Fibroblast of mammary gland (primary cell): ENCODE data around the gene SLC25A20.

Experiments
- DNase-seq: peaks from one replicate; pipeline ENCODE4 v3.0.0-alpha.2; 2010; ENCODE audit warnings: low read depth
- H3K4me3 ChIP-seq: 2 replicates; pipeline ENCODE4 v1.5.1; 2011; ENCODE audit warnings: low read depth, mild to moderate bottlenecking, low read length, moderate library complexity; ENCODE audit not compliant: control insufficient read depth
- TF ChIP-seq, protein P1 (sequence below): conservative IDR thresholded peaks from 2 replicates; pipeline ENCODE4 v1.5.1; 2011; ENCODE audit warnings: low read depth, low read length, inconsistent platforms; ENCODE audit not compliant: control insufficient read depth, insufficient read depth

Gene SLC25A20

GRCh38 chr3:48934333-48934991, 35.8 kb upstream of the SLC25A20 start:
- no peak for DNase-seq
- TF ChIP-seq, protein P1, sequence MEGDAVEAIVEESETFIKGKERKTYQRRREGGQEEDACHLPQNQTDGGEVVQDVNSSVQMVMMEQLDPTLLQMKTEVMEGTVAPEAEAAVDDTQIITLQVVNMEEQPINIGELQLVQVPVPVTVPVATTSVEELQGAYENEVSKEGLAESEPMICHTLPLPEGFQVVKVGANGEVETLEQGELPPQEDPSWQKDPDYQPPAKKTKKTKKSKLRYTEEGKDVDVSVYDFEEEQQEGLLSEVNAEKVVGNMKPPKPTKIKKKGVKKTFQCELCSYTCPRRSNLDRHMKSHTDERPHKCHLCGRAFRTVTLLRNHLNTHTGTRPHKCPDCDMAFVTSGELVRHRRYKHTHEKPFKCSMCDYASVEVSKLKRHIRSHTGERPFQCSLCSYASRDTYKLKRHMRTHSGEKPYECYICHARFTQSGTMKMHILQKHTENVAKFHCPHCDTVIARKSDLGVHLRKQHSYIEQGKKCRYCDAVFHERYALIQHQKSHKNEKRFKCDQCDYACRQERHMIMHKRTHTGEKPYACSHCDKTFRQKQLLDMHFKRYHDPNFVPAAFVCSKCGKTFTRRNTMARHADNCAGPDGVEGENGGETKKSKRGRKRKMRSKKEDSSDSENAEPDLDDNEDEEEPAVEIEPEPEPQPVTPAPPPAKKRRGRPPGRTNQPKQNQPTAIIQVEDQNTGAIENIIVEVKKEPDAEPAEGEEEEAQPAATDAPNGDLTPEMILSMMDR = no peak
- H3K4me3 ChIP-seq = no peak overlapping the region

GRCh38 chr3:48931944-48932580, 33.4 kb upstream of the SLC25A20 start:
- TF ChIP-seq, protein P1 = no peak
- no peak overlapping the region for H3K4me3 ChIP-seq
- DNase-seq = no peak

DNA sequence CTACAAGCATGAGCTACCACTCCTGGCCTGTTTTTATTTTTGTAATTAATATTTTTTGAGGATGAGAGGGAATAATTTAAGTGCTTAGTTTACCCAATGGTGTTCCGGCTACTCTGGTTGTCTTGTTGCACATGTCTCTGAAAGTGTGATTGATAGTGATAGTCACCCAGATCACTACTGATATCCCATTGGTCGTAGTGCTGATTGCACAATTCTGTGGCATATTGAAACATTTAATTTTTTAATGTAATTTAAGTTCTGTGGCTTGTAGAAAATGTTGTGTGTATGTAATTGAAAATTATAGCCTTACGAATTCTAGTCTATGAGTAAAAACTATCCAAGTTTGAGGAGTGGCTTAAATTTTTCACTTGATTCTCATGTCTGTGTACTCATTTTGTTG, 31.9 kb upstream of the SLC25A20 start:
- peak; percentile 59 for DNase-seq
- no peak overlapping the region for H3K4me3 ChIP-seq

DNA sequence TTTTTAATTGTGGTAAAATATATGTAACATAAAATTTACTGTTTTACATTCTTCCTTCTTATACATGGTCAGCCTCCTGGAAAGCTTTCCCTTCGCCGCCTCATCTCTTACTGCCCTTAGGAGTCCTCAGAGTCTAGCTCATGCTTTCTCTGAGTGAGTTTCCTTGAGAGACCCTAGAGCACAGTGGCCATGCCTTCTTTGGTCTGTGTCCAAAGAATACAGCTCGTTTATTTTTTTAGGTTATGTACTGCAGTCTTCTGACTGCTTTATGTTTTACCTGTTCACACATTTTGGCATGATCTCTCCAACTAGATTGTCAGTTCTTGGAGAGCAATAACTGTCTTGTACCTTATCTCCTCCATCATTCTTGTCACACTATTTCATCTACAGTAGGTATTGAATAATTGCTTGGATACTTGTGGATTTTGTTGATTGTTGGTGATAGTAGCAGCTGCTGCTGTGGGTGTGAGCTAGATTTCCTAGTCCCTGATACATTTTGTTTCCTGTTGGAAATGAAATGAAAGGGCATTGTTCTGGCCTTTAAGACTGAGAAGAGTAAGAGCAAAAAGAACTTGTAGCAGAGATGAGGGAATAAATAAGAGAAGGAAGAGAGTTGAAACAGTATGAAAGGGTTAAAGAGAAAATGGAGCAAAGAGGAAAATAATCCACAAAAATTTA, 30.8 kb upstream of the SLC25A20 start:
- no peak overlapping the region for H3K4me3 ChIP-seq
- no peak for DNase-seq
- TF ChIP-seq, protein P1 = no peak

More for the DNA sequence above, 31.9 kb upstream of the SLC25A20 start:
- TF ChIP-seq, protein P1 = no peak

DNA sequence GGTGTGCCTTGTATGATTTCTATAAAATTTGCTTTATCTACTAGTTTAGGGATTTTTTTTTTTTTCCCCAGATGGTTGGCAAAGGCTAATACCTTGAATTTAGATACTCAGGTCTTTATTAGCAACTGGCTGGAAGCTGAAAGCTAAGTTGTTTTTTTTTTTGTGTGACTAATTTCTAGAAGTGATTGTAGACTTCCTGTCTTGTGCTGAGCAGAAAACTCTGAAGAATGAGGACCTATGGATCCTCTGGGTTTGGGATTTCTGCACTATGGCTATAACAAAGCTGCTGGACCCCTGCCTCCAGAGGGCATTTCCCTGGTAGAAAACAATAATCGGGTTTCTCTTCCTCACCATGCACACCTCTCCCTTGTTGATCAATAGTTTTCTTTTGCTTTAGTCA, 30.0 kb upstream of the SLC25A20 start:
- no peak for DNase-seq
- TF ChIP-seq, protein P1 = no peak

DNA sequence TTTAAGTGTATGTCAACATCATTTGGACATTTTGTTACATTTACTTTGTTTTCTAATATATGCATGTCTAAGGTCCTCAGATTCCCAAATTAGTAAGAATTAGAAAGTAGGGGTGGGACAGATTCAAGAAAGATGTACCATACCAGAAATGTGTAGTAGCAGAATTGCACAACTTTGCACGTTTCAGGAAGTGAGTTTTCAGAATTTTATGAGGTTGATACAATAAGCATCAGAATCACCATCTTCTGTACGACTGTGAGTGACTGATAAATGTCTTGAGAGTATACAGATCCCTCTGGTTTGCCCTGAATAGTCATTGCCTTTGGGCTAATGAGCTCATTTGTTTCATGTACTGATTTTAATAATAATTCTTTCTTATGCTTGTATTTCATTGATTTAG, 29.2 kb upstream of the SLC25A20 start:
- no peak overlapping the region for H3K4me3 ChIP-seq
- TF ChIP-seq, protein P1 = no peak
- DNase-seq = no peak

More for the DNA sequence above, 30.0 kb upstream of the SLC25A20 start:
- no peak overlapping the region for H3K4me3 ChIP-seq
